HepG2 (cell line): ENCODE results near the gene FGFR4. TPM values are rescaled to one million over a fixed set of nuclear protein-coding genes. Genes with fewer than 3 reads are reported as not detected.
A peak's percentile ranks its signal among the peaks of the same experiment; 100 is the strongest.

ENCODE experiments used
- BORCS8-MEF2B ChIP-seq: sonication (generic); formaldehyde crosslinking; IDR thresholded peaks from 2 replicates; pipeline ENCODE4 v1.8.0; 2022; ENCODE audit warnings: mild to moderate bottlenecking, missing genetic modification reagents
- HES4 ChIP-seq: sonication (generic); formaldehyde crosslinking; IDR thresholded peaks from 2 replicates; pipeline ENCODE4 v1.9.0; 2021; ENCODE audit warnings: mild to moderate bottlenecking, missing genetic modification reagents, borderline replicate concordance
- HNF4G ChIP-seq, 2 experiments: sonication (generic) in 1 of 2; formaldehyde crosslinking in 1 of 2; IDR thresholded peaks; 2 replicates each; pipeline versions ENCODE4 v1.4.0 to v1.6.1; 2011 to 2020; ENCODE audit warnings: borderline replicate concordance in 2 of 2, low read depth in 2 of 2, mild to moderate bottlenecking in 2 of 2, low read length in 1 of 2, missing genetic modification reagents in 1 of 2, moderate library complexity in 1 of 2
- KDM2A ChIP-seq: sonication (generic); formaldehyde crosslinking; IDR thresholded peaks from 2 replicates; pipeline ENCODE4 v1.4.0; 2020; ENCODE audit warnings: low read depth, missing genetic modification reagents, borderline replicate concordance
- MAFK ChIP-seq, 2 experiments: IDR thresholded peaks in 1 of 2; conservative IDR thresholded peaks in 1 of 2; 2 replicates each; pipeline ENCODE4 v1.6.1; 2011; ENCODE audit warnings: improper control_type of control experiment in 2 of 2, low read length in 2 of 2
- MED8 ChIP-seq: sonication (generic); formaldehyde crosslinking; IDR thresholded peaks from 2 replicates; pipeline ENCODE4 v1.8.1; 2023; ENCODE audit warnings: mild to moderate bottlenecking, missing genetic modification reagents; ENCODE audit not compliant: insufficient replicate concordance
- NFE2L2 ChIP-seq: fragments of 150-350 bp; IDR thresholded peaks from 2 replicates; pipeline ENCODE4 v1.6.1; 2014; ENCODE audit warnings: low read length
- NR2C2 ChIP-seq: sonication (generic); formaldehyde crosslinking; IDR thresholded peaks from 2 replicates; pipeline ENCODE4 v1.4.0; 2020; ENCODE audit warnings: missing genetic modification reagents, mild to moderate bottlenecking, moderate library complexity, borderline replicate concordance
- PITX1 ChIP-seq: sonication (generic); formaldehyde crosslinking; IDR thresholded peaks from 2 replicates; pipeline ENCODE4 v1.5.1; 2020; ENCODE audit warnings: mild to moderate bottlenecking, missing genetic modification reagents
- SIX1 ChIP-seq: sonication (generic); formaldehyde crosslinking; IDR thresholded peaks from 2 replicates; pipeline ENCODE4 v1.4.0; 2020; ENCODE audit warnings: missing genetic modification reagents, borderline replicate concordance
- SRSF4 ChIP-seq: fragments of 200-400 bp; formaldehyde crosslinking; IDR thresholded peaks from one replicate; pipeline ENCODE4 v1.6.1; 2018; ENCODE audit warnings: mild to moderate bottlenecking, low read depth, low read length, moderate library complexity; ENCODE audit not compliant: poor library complexity, severe bottlenecking
- TARDBP ChIP-seq: sonication (generic); formaldehyde crosslinking; IDR thresholded peaks from 2 replicates; pipeline ENCODE4 v1.8.0; 2022; ENCODE audit warnings: mild to moderate bottlenecking, missing genetic modification reagents
- ZNF335 ChIP-seq: sonication (generic); formaldehyde crosslinking; IDR thresholded peaks from 2 replicates; pipeline ENCODE4 v1.4.0; 2020; ENCODE audit warnings: missing genetic modification reagents
- ZNF33B ChIP-seq: sonication (generic); formaldehyde crosslinking; IDR thresholded peaks from 2 replicates; pipeline ENCODE4 v1.5.1; 2020; ENCODE audit warnings: mild to moderate bottlenecking, missing genetic modification reagents
- ZNF629 ChIP-seq: sonication (generic); formaldehyde crosslinking; conservative IDR thresholded peaks from 2 replicates; pipeline ENCODE4 v1.5.0; 2020; ENCODE audit warnings: missing genetic modification reagents
- ZNF782 ChIP-seq: sonication (generic); formaldehyde crosslinking; IDR thresholded peaks from 2 replicates; pipeline ENCODE4 v1.4.0; 2020; ENCODE audit warnings: missing genetic modification reagents, mild to moderate bottlenecking, borderline replicate concordance
- polyA plus RNA-seq, 8 experiments: library from polyadenylated mRNA; depleted of rRNA in 3 of 8; stranded (reverse) in 7 of 8; unstranded in 1 of 8; fragments of >200 nt; fragmentation: Illumina TruSeq in 4 of 8; extraction: Trizol in 4 of 8; gene quantifications; 2 replicates each; pipeline versions ENCODE4 v1.2.1 to v1.2.3, GENCODE V29; 2011 to 2016; ENCODE audit warnings: low read depth in 4 of 8, missing spikeins in 1 of 8, mixed read lengths in 1 of 8; ENCODE audit not compliant: insufficient read depth in 1 of 8
- total RNA-seq, 5 experiments: library from RNA; depleted of rRNA; stranded (reverse); fragments of >200 nt; fragmentation: Illumina TruSeq; extraction: Trizol; gene quantifications; 2 replicates each; pipeline ENCODE4 v1.2.3, GENCODE V29; 2016; ENCODE audit warnings: low read depth in 1 of 5
- TF ChIP-seq, protein P1 (sequence below): sonication (generic); formaldehyde crosslinking; IDR thresholded peaks from 2 replicates; pipeline ENCODE4 v1.4.0; 2020; ENCODE audit warnings: missing genetic modification reagents
- TF ChIP-seq, protein P2 (sequence below): sonication (generic); formaldehyde crosslinking; IDR thresholded peaks from 2 replicates; pipeline ENCODE4 v1.8.1; 2023; ENCODE audit warnings: missing genetic modification reagents, mild to moderate bottlenecking, borderline replicate concordance
- TF ChIP-seq, protein P3 (sequence below): sonication (generic); formaldehyde crosslinking; IDR thresholded peaks from 2 replicates; pipeline ENCODE4 v1.9.0; 2022; ENCODE audit warnings: low read depth, missing genetic modification reagents
- TF ChIP-seq, protein P4 (sequence below): sonication (generic); formaldehyde crosslinking; IDR thresholded peaks from 2 replicates; pipeline ENCODE4 v1.4.0; 2020; ENCODE audit warnings: mild to moderate bottlenecking, missing genetic modification reagents
- TF ChIP-seq, protein P5 (sequence below): sonication (generic); formaldehyde crosslinking; IDR thresholded peaks from 2 replicates; pipeline ENCODE4 v1.5.1; 2020; ENCODE audit warnings: mild to moderate bottlenecking, missing genetic modification reagents, moderate library complexity

Gene FGFR4
- total and polyA plus RNA-seq, 2 of the 13 experiments (the other 11 are each of a cell fraction or from before 2014, with no cell fraction given) = 129 to 219 TPM

DNA sequence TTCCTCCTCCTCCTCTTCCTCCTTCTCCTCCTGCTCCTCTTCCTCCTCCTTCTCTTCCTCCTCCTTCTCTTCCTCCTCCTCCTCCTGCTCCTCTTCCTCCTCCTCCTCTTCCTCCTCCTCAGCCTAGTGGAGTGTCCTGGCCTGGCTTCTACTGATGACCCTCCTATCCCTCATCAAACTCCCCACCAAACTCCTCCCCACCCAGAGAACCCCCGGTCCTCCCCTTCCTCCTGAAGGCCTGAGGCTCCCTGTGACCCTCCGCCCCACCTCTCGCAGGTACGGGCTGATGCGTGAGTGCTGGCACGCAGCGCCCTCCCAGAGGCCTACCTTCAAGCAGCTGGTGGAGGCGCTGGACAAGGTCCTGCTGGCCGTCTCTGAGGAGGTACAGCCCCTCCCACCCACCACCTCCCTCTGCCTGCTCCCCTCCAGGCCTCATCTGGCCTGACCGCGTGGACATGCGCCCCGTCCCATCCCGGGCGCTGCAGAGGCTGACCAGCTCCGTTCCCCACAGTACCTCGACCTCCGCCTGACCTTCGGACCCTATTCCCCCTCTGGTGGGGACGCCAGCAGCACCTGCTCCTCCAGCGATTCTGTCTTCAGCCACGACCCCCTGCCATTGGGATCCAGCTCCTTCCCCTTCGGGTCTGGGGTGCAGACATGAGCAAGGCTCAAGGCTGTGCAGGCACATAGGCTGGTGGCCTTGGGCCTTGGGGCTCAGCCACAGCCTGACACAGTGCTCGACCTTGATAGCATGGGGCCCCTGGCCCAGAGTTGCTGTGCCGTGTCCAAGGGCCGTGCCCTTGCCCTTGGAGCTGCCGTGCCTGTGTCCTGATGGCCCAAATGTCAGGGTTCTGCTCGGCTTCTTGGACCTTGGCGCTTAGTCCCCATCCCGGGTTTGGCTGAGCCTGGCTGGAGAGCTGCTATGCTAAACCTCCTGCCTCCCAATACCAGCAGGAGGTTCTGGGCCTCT, 10.6 kb downstream of the FGFR4 start (continued):
- TF ChIP-seq, protein P1, sequence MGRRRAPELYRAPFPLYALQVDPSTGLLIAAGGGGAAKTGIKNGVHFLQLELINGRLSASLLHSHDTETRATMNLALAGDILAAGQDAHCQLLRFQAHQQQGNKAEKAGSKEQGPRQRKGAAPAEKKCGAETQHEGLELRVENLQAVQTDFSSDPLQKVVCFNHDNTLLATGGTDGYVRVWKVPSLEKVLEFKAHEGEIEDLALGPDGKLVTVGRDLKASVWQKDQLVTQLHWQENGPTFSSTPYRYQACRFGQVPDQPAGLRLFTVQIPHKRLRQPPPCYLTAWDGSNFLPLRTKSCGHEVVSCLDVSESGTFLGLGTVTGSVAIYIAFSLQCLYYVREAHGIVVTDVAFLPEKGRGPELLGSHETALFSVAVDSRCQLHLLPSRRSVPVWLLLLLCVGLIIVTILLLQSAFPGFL = no peak
- TF ChIP-seq NFE2L2 = no peak
- TF ChIP-seq, protein P2, sequence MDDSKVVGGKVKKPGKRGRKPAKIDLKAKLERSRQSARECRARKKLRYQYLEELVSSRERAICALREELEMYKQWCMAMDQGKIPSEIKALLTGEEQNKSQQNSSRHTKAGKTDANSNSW = 0 out of 2 replicates have a peak, but pooled peaks have one; percentile 27
- no peak for TF ChIP-seq NR2C2 (CRISPR knock-in tag)
- TF ChIP-seq HES4 (CRISPR knock-in tag) = no peak
- peak; percentile 65; the same call in 1 of the 2 replicates for TF ChIP-seq BORCS8-MEF2B (CRISPR knock-in tag)
- TF ChIP-seq SIX1 = no peak
- 0 out of 2 replicates have a peak, but pooled peaks have one; percentile 36 for TF ChIP-seq ZNF782 (CRISPR knock-in tag)
- peak; percentile 49; the same call in 1 of the 2 replicates for TF ChIP-seq HNF4G (IDR thresholded peaks at IDR 0.05; ENCODE audit: borderline replicate concordance, low read depth, low read length)
- TF ChIP-seq HNF4G (CRISPR knock-in tag; IDR thresholded peaks at IDR 0.05; ENCODE audit: borderline replicate concordance, low read depth) = no peak
- TF ChIP-seq, protein P3, sequence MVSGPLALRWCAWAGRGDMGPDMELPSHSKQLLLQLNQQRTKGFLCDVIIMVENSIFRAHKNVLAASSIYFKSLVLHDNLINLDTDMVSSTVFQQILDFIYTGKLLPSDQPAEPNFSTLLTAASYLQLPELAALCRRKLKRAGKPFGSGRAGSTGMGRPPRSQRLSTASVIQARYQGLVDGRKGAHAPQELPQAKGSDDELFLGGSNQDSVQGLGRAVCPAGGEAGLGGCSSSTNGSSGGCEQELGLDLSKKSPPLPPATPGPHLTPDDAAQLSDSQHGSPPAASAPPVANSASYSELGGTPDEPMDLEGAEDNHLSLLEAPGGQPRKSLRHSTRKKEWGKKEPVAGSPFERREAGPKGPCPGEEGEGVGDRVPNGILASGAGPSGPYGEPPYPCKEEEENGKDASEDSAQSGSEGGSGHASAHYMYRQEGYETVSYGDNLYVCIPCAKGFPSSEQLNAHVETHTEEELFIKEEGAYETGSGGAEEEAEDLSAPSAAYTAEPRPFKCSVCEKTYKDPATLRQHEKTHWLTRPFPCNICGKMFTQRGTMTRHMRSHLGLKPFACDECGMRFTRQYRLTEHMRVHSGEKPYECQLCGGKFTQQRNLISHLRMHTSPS (CRISPR knock-in tag) = peak; percentile 74
- 0 out of 2 replicates have a peak, but pooled peaks have one; percentile 30 for TF ChIP-seq KDM2A (CRISPR knock-in tag)
- no peak for TF ChIP-seq SRSF4
- TF ChIP-seq, protein P4, sequence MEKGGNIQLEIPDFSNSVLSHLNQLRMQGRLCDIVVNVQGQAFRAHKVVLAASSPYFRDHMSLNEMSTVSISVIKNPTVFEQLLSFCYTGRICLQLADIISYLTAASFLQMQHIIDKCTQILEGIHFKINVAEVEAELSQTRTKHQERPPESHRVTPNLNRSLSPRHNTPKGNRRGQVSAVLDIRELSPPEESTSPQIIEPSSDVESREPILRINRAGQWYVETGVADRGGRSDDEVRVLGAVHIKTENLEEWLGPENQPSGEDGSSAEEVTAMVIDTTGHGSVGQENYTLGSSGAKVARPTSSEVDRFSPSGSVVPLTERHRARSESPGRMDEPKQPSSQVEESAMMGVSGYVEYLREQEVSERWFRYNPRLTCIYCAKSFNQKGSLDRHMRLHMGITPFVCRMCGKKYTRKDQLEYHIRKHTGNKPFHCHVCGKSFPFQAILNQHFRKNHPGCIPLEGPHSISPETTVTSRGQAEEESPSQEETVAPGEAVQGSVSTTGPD (CRISPR knock-in tag) = no peak
- TF ChIP-seq ZNF33B = 0 out of 2 replicates have a peak, but pooled peaks have one; percentile 49
- TF ChIP-seq ZNF335 (CRISPR knock-in tag) = no peak
- no peak for TF ChIP-seq MAFK (conservative IDR thresholded peaks at IDR 0.05 in 1 of 2, IDR thresholded peaks at IDR 0.05 in 1 of 2; ENCODE audit: low read length in 2 of 2)
- TF ChIP-seq ZNF629 (CRISPR knock-in tag) = no peak
- TF ChIP-seq, protein P5, sequence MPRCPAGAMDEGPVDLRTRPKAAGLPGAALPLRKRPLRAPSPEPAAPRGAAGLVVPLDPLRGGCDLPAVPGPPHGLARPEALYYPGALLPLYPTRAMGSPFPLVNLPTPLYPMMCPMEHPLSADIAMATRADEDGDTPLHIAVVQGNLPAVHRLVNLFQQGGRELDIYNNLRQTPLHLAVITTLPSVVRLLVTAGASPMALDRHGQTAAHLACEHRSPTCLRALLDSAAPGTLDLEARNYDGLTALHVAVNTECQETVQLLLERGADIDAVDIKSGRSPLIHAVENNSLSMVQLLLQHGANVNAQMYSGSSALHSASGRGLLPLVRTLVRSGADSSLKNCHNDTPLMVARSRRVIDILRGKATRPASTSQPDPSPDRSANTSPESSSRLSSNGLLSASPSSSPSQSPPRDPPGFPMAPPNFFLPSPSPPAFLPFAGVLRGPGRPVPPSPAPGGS = peak; percentile 61; the same call in 1 of the 2 replicates
- no peak for TF ChIP-seq MED8
- TF ChIP-seq PITX1 (CRISPR knock-in tag) = 0 out of 2 replicates have a peak, but pooled peaks have one; percentile 29
- 0 out of 2 replicates have a peak, but pooled peaks have one; percentile 49 for TF ChIP-seq TARDBP (CRISPR knock-in tag)
